ENCODE data around the gene MME. TPM values are rescaled to one million over a fixed set of nuclear protein-coding genes. Genes with fewer than 3 reads are reported as not detected.
A peak's percentile ranks its signal among the peaks of the same experiment; 100 is the strongest.

Gene MME
- total RNA-seq, 1 donor, result 102 TPM

DNA sequence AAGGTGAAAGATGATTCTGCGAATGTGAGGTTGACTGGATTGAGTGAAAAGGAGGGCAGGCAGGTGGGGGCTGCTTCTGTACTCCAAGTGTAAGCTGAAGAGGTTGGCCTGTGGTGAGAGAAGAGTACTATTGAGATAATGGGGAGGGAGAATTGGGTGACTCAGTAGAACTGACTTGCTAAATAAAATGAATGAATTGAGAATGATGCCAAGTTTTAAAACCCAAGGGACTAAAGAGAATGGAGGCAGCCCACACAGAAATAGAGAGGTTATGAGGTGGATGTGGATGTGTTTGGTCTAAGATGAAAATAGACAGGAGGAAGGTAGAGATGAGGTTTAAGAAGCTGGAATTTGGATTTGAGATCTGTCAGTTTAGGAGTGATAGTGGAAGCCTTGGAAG is 5.9 kb downstream of the MME start:
- DNase-seq (ENCODE audit: insufficient read length, low spot score, missing footprints), result no peak

DNA sequence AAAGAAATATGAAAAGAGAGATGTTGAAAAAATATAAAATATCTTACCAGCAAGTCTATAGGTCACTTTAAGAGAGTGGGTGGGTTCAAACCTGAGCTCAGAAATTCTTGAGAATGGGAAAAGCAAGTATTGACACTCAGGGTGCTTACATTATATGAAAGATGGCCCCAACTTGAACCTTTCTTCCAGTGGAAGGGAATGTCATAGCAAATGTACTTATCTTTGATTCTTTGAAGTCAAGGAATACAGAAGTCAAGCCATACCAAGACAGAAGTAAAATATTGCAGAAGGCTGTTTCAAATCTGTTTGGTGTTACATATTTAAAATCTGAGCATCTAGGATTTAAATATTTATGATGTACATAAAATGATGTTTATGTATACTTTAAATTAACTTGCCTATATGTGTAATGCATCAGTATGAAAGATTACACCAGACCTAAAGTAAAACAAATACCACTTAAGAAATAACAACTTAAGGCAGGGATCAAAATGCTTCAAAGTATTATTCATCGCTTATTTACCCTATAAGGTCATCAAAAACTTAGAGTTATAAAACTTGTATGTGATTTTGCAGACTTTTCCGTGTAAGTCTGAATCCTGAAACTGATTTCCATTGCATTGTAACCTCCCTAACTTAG is 8.7 kb downstream of the MME start:
- no peak overlapping the region for H3K27ac ChIP-seq (ENCODE audit: low read depth, low read length)
- no peaks in the 10 kb centered on the region for H3K36me3 ChIP-seq (ENCODE audit: insufficient read depth, low read length)

More for the DNA sequence above, 5.9 kb downstream of the MME start:
- TF ChIP-seq, protein P1, sequence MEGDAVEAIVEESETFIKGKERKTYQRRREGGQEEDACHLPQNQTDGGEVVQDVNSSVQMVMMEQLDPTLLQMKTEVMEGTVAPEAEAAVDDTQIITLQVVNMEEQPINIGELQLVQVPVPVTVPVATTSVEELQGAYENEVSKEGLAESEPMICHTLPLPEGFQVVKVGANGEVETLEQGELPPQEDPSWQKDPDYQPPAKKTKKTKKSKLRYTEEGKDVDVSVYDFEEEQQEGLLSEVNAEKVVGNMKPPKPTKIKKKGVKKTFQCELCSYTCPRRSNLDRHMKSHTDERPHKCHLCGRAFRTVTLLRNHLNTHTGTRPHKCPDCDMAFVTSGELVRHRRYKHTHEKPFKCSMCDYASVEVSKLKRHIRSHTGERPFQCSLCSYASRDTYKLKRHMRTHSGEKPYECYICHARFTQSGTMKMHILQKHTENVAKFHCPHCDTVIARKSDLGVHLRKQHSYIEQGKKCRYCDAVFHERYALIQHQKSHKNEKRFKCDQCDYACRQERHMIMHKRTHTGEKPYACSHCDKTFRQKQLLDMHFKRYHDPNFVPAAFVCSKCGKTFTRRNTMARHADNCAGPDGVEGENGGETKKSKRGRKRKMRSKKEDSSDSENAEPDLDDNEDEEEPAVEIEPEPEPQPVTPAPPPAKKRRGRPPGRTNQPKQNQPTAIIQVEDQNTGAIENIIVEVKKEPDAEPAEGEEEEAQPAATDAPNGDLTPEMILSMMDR (IDR thresholded peaks at IDR 0.05; ENCODE audit: extremely low read depth, low read depth, low read length), result no peak
- Histone ChIP-seq H3K9me3 (ENCODE audit: low read depth, low read length) (no peaks in the 10 kb centered on the region), H3K4me2 (ENCODE audit: insufficient read depth, low read length) (no peak overlapping the region), H2AFZ (ENCODE audit: low read length) (no peak overlapping the region), H3K36me3 (ENCODE audit: insufficient read depth, low read length) (no peaks in the 10 kb centered on the region), H3K4me1 (ENCODE audit: insufficient read depth, low read length) (peaks cover 10% of the 10 kb centered on the region), H3K27me3 (ENCODE audit: insufficient read depth, low read length) (no peaks in the 10 kb centered on the region), H3K79me2 (ENCODE audit: insufficient read depth, low read length) (peaks cover 23% of the 10 kb centered on the region), H4K20me1 (ENCODE audit: insufficient read depth, low read length) (no peaks in the 10 kb centered on the region), H3K27ac (ENCODE audit: low read depth, low read length) (no peak overlapping the region), H3K4me3 (ENCODE audit: insufficient read depth, low read length) (no peak overlapping the region)

DNA sequence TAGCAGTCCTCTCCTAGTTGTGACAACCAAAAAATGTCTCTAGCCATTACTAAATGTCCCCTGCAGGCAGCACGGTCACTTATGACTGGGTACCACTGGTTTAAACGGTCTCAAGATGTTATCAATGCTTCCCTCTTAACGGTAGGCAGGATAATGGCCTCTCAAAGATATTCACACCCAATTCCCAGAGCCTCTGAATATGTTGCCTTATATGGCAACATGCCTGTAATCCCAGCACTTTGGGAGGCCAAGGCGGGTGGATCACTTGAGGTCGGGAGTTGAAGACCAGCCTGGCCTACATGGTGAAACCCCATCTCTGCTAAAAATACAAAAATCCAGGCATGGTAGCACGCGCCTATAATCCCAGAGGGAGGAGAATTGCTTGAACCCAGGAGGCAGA is 9.4 kb downstream of the MME start:
- Histone ChIP-seq H3K27me3 (ENCODE audit: insufficient read depth, low read length) (no peaks in the 10 kb centered on the region), H3K4me2 (ENCODE audit: insufficient read depth, low read length) (no peak overlapping the region), H3K36me3 (ENCODE audit: insufficient read depth, low read length) (no peaks in the 10 kb centered on the region), H3K27ac (ENCODE audit: low read depth, low read length) (no peak overlapping the region), H3K9me3 (ENCODE audit: low read depth, low read length) (no peaks in the 10 kb centered on the region), H3K4me3 (ENCODE audit: insufficient read depth, low read length) (no peak overlapping the region), H2AFZ (ENCODE audit: low read length) (peak overlapping the region; percentile 27), H4K20me1 (ENCODE audit: insufficient read depth, low read length) (no peaks in the 10 kb centered on the region), H3K4me1 (ENCODE audit: insufficient read depth, low read length) (peaks cover 10% of the 10 kb centered on the region), H3K79me2 (ENCODE audit: insufficient read depth, low read length) (no peaks in the 10 kb centered on the region)
- DNase-seq (ENCODE audit: insufficient read length, low spot score, missing footprints), result no peak
- TF ChIP-seq, protein P1 (IDR thresholded peaks at IDR 0.05; ENCODE audit: extremely low read depth, low read depth, low read length), result no peak

More for the DNA sequence above, 8.7 kb downstream of the MME start:
- Histone ChIP-seq H3K79me2 (ENCODE audit: insufficient read depth, low read length) (no peaks in the 10 kb centered on the region), H3K27me3 (ENCODE audit: insufficient read depth, low read length) (no peaks in the 10 kb centered on the region), H2AFZ (ENCODE audit: low read length) (no peak overlapping the region), H3K4me3 (ENCODE audit: insufficient read depth, low read length) (no peak overlapping the region), H3K4me2 (ENCODE audit: insufficient read depth, low read length) (no peak overlapping the region), H4K20me1 (ENCODE audit: insufficient read depth, low read length) (no peaks in the 10 kb centered on the region), H3K9me3 (ENCODE audit: low read depth, low read length) (no peaks in the 10 kb centered on the region), H3K4me1 (ENCODE audit: insufficient read depth, low read length) (peaks cover 10% of the 10 kb centered on the region)
- TF ChIP-seq, protein P1 (IDR thresholded peaks at IDR 0.05; ENCODE audit: extremely low read depth, low read depth, low read length), result no peak
- DNase-seq (ENCODE audit: insufficient read length, low spot score, missing footprints), result no peak

DNA sequence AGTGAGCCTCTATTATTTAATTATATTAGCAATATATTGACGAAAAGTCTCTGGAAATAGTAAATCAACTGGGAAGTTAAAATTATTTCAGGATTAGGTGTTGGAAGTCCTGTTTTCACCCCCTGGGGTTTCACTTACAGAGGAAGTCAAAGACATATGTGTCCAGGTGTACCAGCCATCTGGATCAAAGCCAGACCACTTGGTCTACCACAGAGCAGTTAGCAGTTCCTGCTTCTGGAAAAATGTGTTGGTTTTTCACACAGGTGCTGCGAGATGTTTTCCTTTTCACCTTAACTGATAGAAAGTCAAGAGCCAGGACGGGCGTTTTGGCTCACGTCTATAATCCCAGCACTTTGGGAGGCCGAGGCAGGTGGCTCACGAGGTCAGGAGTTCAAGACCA is 13.1 kb downstream of the MME start:
- H3K4me1 ChIP-seq (ENCODE audit: insufficient read depth, low read length), result peaks cover 4% of the 10 kb centered on the region
- no peak overlapping the region for H3K4me2 ChIP-seq (ENCODE audit: insufficient read depth, low read length)
- no peaks in the 10 kb centered on the region for H4K20me1 ChIP-seq (ENCODE audit: insufficient read depth, low read length)
- H3K9me3 ChIP-seq (ENCODE audit: low read depth, low read length), result no peaks in the 10 kb centered on the region
- no peaks in the 10 kb centered on the region for H3K27me3 ChIP-seq (ENCODE audit: insufficient read depth, low read length)
- H3K4me3 ChIP-seq (ENCODE audit: insufficient read depth, low read length), result no peak overlapping the region
- TF ChIP-seq, protein P1 (IDR thresholded peaks at IDR 0.05; ENCODE audit: extremely low read depth, low read depth, low read length), result no peak
- no peak overlapping the region for H3K27ac ChIP-seq (ENCODE audit: low read depth, low read length)
- H2AFZ ChIP-seq (ENCODE audit: low read length), result no peak overlapping the region
- DNase-seq (ENCODE audit: insufficient read length, low spot score, missing footprints), result no peak
- no peaks in the 10 kb centered on the region for H3K36me3 ChIP-seq (ENCODE audit: insufficient read depth, low read length)
- H3K79me2 ChIP-seq (ENCODE audit: insufficient read depth, low read length), result no peaks in the 10 kb centered on the region
